Astrocyte of the cerebellum (primary cell): Measurements from ENCODE around the gene TSPEAR.
"Not testable (repeated sequence)": the region's sequence is repeated elsewhere in the genome, so short reads cannot be mapped to it uniquely, and the experiment has no call there.

Experiments used
- DNase-seq: peaks from one replicate; pipeline ENCODE4 v3.0.0-alpha.2; 2011; ENCODE audit warnings: low read depth
- H3K4me3 ChIP-seq: 2 replicates; pipeline ENCODE4 v1.5.1; 2011; ENCODE audit warnings: mild to moderate bottlenecking, low read depth, low read length, moderate library complexity
- in situ Hi-C: cut with HindIII; loops from 2 replicates; pipeline ENCODE4 v1.10.0; 2017; ENCODE audit warnings: low sequenced_read_pairs
- TF ChIP-seq, protein P1 (sequence below): IDR thresholded peaks from 2 replicates; pipeline ENCODE4 v1.5.1; 2012; ENCODE audit warnings: low read length, low read depth, moderate library complexity, mild to moderate bottlenecking; ENCODE audit errors: missing control alignments

TSPEAR gene

DNA sequence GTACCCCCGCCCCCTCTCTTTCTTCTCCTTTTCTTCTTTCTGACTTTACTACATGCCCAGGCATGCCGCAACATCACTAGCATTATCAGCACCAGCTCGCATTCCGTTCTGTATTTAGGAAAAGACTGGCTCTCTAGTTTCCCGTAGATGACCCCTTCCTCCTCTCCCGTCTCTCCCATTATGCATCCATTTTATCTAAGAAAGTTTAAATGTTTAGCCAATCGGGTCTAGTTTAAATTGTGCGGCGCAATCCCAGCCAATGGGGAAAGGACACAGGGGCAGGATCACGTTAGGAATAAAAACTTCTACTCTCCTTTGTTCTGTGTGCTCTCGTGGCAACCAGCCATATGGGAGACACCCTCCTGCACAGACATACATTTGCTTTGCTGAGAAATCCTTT, 113.3 kb downstream of the TSPEAR start:
- no peak overlapping the region for H3K4me3 ChIP-seq
- TF ChIP-seq, protein P1, sequence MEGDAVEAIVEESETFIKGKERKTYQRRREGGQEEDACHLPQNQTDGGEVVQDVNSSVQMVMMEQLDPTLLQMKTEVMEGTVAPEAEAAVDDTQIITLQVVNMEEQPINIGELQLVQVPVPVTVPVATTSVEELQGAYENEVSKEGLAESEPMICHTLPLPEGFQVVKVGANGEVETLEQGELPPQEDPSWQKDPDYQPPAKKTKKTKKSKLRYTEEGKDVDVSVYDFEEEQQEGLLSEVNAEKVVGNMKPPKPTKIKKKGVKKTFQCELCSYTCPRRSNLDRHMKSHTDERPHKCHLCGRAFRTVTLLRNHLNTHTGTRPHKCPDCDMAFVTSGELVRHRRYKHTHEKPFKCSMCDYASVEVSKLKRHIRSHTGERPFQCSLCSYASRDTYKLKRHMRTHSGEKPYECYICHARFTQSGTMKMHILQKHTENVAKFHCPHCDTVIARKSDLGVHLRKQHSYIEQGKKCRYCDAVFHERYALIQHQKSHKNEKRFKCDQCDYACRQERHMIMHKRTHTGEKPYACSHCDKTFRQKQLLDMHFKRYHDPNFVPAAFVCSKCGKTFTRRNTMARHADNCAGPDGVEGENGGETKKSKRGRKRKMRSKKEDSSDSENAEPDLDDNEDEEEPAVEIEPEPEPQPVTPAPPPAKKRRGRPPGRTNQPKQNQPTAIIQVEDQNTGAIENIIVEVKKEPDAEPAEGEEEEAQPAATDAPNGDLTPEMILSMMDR = no peak
- no peak for DNase-seq
- in situ Hi-C loops = no loop called here

GRCh38 chr21:44596068-44596725, 115.2 kb downstream of the TSPEAR start:
- TF ChIP-seq, protein P1 = no peak
- H3K4me3 ChIP-seq = no peak overlapping the region

DNA sequence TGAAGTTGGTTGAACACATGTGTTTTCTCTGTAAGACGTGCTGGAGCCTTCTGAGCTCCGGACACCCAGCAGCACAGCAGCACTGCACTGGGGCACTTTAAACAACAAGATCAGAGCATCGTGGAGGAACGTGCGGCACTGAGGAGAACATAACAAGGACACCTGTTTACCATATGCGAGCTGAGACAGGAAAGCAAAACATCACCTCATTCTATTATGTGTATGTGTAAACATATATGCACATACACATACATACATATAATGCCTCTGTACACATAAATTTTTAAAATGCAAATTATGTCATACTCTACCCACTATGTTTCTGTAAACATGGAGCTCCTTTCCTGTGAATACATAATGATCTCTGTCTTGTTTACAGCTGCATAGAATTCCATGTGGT, 115.8 kb downstream of the TSPEAR start:
- H3K4me3 ChIP-seq = no peak overlapping the region
- DNase-seq = no peak
- TF ChIP-seq, protein P1 = no peak
- in situ Hi-C loops = no loop called here

More at GRCh38 chr21:44596068-44596725, 115.2 kb downstream of the TSPEAR start:
- in situ Hi-C loops = no loop called here
- no peak for DNase-seq

DNA sequence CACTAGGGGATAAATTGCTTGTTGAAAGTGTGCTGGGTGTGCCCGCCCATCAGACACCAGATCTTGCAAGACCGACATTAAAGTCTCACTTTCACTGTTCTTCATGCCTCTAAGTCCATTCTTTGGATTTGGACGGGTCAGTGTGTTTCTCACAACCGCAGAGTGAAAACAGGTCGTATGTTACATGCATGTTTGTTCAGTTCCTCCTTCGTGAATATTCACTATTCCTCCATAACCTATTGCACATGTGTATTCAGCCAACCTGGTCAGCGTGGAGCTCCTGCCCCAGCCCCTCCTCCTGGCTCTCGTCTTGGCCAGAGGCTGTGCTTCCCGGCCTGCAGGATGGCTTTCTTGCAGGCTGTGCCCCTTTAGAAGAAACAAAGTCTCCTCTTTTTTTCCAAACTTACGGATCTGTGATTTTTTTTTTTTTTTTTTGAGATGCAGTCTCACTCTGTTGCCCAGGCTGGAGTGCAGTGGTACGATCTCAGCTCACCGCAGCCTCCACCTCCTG, 116.9 kb downstream of the TSPEAR start:
- H3K4me3 ChIP-seq = no peak overlapping the region
- DNase-seq = no peak
- in situ Hi-C loops = no loop called here
- TF ChIP-seq, protein P1 = no peak

GRCh38 chr21:44593598-44594405, 117.6 kb downstream of the TSPEAR start:
- no peak overlapping the region for H3K4me3 ChIP-seq
- TF ChIP-seq, protein P1 = no peak
- DNase-seq = no peak
- in situ Hi-C loops = no loop called here

DNA sequence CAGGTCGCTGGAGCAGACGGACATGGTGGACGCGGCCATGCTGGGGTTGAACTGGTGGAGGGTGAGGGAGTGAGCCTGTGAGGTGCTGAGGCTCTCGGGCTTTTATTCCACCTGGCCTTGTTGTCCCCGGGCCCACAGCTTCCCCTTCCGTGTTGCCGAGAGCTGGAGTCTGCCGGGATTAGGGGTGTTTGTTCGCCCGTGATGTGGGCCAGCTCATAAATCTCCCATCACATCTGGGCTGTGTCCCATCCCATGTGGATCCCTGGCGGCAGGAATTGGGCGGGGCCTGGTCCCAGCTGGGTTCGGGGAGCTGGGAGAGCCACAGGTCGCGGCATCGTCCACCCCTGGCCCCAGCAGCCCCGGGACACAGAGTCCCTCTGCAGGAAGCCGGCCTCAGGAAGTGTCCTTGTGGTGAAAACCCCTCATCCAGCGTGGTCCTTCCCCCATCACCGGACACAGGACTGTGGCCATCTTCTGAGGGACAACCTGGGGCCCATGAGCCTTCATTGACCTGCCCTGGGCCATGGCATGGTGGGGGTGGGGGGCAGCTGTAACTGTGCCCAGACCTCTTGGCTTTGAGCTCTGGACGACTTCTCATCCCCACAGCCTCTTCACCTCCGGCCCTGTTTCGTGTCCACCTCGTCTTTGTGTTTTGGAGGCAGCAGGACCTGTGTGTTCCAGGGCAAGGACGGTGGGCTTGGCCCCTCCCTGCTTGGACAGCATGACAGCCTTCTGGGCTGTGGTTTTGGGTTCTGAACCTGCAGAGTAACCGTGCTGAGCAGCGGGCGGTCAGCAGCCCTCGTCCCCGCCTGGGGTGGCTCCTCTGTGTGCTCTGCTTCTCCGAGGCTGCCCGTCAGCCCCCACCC, 118.7 kb downstream of the TSPEAR start, which contains the start of gene KRTAP10-6:
Gene KRTAP10-6, minus strand, starts transcription at position 60 of the 866 bp plus-strand sequence. Its CDS starts 21 bp downstream, at position 39.
- TF ChIP-seq, protein P1 = no peak
- in situ Hi-C loops = no loop called here
- H3K4me3 ChIP-seq = no peak within 1 kb of the TSS
- DNase-seq = no peak

GRCh38 chr21:44591801-44592130, 119.6 kb downstream of the TSPEAR start:
- DNase-seq, H3K4me3 ChIP-seq, in situ Hi-C loops: not testable (repeated sequence)

DNA sequence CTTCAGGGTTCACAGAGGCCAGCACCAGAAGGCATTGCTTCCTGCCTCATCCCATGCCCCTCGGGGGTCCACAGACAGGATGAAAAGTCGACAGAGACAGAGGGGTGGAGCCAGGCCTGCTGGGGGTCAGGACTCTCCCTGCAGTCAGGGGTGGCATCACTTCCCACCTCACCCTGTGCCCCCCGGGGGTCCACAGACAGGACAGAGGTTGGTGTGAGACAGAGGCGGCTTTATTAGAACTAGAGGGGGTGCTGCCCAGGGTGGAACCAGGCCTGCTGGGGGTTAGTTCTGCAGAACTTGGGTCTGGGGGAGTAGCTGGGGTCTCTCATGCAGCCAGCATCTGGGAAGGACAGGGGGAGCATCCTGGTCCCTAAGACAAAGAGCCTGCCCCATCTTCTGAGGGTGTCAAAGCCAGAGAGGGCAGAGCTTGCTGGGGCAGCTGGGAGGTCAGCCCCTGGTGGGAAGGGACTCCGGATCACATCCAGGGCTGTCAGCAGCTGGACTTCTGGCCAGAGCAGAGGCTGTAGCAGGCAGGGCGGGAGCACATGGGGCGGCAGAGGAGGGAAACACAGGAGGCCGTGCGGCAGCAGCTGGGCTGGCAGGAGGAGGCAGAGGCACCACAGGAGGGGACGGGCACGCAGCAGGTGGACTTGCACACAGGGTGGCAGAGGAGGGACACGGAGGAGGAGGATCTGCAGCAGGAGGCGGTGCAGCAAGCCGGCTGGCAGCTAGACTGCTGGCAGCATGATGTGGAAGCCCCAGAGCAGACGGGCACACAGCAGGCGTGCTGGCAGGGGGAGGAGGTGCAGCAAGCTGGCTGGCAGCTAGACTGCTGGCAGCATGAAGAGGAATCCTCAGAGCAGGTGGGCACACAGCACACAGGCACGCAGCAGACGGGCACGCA, 120.2 kb downstream of the TSPEAR start:
- in situ Hi-C loops, DNase-seq, H3K4me3 ChIP-seq: not testable (repeated sequence)
